ENCODE measurements around the gene C5orf58.
A peak's percentile ranks its signal among the peaks of the same experiment; 100 is the strongest.

The C5orf58 gene, protein sequence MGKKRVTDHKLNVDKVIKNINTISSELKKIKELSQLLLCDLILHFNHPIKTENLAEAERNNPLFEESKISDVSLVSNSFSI

DNA sequence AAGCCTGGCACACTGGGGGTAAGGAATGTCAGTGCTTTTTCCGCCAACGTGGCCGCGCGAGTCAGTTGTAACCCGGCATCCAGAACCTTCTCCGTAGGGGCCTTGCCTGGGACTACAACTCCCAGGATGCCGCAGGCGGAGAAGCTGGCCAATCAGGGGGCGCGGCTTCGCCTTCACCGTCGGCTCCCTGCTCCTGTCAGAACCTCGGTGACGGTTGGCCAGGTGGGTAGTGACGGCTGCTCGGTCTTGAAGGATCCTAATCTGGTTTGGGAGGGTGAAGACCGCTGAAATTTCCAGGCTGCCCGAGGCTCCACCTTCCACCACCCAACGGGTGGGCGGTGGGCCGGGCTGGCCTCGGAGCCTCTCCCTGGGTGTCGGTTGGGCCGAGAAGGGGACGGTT lies at the start of gene C5orf58:
Gene C5orf58 (plus strand): TSS at position 200 of the 400 bp plus-strand sequence. CDS start 1,992 bp downstream, outside the sequence.
- no peak for DNase-seq

DNA sequence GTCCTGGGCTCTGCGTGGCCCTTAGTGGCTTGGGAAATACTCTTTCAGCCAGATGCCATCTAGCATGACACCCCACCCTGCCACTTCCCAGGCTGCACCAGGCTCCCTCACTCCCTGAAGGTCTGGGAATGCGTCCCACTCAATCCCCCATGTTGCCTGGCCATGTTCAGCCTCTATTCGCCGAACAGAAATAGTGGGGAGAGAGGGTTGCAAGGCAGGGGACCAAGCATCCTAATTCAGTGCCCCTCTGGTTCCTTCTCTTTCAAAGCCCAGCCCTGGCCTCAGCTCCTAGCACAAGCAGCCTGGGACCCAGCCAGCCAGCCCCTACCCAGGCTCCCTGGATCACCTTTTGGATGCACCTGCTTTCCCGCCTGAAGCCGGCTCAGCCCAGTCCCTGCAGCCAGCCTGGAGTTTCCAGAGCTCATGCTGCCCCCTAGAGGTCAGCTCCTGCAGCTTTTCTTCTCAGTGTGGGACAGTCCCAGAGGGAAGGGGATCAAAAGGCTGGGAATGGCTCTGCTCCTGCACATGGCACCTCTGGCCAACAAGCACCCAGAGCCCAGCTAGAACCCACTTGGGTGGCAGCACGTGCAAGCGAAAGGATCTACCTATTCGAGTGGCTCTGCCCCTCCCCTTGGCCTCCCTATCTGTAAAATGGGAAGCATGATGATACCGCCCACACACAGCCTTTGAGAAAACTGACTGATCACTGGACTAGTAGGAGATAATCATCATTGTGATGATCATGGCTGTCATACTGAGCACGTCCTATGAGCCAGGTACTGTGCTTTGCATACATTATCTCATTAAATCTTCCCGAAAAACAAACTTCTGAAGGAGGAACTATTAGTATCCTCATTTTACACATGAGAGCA lies 48.7 kb upstream of the C5orf58 start:
- DNase-seq: peak; percentile 72

DNA sequence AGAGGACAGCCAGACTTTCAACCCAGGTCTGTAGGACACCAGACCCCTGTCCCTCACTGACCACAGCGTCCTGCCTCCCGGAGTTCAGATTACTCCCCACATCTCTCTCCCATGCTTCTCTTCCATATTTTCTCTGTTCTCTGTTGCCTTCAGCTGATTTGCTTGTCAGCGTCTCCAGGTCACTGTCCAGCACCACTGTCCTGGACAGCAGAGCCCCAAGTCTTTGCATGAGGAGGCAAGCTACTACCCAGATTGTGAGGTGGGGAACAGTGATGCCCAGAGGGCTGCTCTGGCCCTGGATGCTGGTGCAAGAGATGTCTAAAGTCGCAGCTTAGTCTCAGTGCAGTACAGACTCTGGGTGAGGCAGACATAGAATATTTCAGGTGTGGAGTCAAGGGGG lies 48.0 kb upstream of the C5orf58 start:
- no peak for DNase-seq

DNA sequence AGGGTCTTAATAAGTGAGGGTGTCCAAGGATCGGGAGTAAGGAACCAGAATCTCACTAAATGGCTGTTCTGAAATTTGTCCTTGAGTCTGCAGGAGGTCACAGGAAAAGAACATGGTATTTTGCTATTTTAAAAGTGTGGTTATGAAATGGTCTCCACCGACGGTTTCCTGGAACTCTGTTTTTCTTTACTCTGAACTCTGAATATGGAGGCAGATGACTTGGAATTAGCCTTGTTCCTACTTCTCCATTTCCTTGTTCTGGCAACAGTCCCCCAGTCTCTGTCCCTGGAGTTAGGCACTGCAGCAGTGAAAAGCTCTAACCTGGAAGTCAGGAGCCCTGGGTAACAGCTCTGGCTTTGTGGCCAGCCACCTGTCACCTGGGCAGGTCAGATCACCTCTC lies 46.6 kb upstream of the C5orf58 start:
- DNase-seq: no peak

- DNase-seq: no peak
Observed at GRCh38 chr5:170186856-170187255, 45.9 kb upstream of the C5orf58 start.

GRCh38 chr5:170190436-170191134 lies 42.2 kb upstream of the C5orf58 start:
- no peak for DNase-seq

GRCh38 chr5:170192829-170193228 lies 40.0 kb upstream of the C5orf58 start:
- DNase-seq: no peak

GRCh38 chr5:170195961-170196360 lies 36.8 kb upstream of the C5orf58 start:
- DNase-seq: no peak

GRCh38 chr5:170200876-170201275 lies 31.9 kb upstream of the C5orf58 start:
- DNase-seq: no peak

- no peak for DNase-seq
Observed at GRCh38 chr5:170201311-170201710, 31.5 kb upstream of the C5orf58 start.

DNA sequence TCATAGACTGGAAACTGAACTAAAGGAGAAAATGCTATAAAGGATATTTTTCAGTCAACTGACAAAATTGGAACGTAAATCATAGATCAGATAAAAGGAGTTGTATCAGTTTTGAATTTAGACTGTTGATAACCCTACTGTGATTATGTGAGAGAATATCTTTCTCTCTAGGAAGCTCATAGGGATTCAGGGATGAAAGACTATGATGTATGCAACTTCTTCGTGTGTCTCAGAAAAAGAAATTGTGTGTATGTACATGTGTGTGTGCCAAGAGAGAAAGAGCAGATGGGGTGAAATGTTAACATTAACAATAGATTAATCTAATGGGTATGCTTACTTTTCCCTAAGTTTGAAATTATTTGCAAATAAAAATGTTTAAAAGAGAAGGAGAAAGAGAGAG lies 30.7 kb upstream of the C5orf58 start:
- DNase-seq: no peak

DNA sequence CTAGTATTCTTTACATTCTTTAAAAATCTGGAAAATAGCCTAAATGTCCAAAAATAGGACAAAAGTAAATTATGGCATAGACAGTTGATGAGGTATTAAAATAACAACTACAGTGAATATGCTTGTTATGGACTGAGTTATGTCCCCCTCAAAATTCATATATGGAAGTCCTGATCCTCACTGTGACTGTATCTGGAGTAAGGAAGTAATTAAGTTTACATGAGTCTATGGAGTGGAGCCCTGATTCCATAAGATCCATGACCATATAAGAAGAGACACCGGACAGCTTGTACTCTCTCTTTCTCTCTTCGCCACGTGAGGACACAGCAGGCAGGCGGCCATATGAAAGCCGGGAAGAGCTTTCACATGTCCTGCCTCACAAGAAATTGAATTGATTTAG lies 28.6 kb upstream of the C5orf58 start:
- no peak for DNase-seq

DNA sequence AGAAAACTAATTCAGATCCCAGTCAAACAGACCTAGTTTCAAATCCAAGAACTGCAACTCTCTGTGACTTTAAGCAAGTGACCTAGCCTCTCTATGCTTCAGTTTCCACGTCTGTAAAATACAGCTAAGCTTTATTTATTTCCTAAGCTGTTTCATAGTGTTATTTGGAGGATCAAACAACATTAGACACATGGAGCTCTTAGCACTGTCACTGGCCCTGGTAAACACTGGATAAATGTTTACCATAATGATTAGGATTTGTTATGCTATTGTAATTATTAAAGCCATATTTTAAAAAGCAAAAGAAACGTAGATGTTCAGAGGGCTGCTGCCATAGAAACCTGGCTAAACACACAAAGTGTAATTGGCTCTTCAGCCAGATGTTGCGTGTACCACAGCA lies 26.6 kb upstream of the C5orf58 start:
- DNase-seq: no peak

DNA sequence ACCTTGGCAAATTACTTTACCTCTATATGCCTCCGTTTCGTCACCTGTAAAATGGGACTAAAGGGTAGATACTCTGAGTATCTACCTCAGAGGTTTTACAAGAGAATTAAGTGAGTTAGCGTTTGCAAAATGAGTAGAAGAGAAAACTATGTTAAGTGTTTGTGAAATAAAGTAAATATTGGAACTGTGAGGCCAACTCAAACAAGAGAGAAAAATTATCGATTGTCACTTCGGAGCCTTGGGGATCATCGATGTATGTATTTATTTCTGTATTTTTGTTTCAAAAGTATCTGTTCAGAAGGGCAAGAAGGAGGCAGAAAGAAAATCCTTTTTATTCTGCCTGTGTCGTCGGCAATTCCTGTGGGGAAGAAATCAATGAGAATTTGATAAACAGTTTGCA lies 25.8 kb upstream of the C5orf58 start:
- DNase-seq: no peak

GRCh38 chr5:170211575-170212334 lies 21.0 kb upstream of the C5orf58 start:
- no peak for DNase-seq

DNA sequence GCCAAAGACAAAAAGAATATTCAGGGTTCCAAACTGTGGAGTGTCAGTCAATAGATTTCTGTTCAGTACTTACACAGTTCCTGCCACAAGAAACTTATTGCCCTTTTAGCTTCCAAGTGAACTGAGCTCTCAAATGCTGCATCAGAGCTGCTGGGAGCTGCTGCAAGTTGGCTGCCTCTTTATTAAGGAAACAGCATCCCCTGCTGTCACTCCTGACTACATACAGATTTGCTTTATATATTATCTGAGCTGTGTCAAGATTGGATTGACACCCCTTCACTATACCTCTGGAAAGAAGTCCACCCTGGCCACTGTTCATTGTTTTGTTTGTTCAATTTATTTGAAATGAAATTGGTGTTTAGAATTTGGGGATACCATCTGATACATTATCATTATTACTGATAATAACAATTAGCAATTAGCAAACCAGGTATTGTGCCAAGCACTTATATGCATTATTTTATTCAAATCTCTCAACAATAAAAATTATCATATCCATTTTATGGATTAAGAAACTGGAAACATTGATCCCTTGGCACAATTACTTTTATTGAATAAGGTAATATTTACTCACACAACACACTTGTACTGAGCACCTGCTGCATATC lies 16.4 kb upstream of the C5orf58 start:
- no peak for DNase-seq

GRCh38 chr5:170217831-170218230 lies 15.0 kb upstream of the C5orf58 start:
- no peak for DNase-seq

GRCh38 chr5:170218726-170219125 lies 14.1 kb upstream of the C5orf58 start:
- DNase-seq: no peak

DNA sequence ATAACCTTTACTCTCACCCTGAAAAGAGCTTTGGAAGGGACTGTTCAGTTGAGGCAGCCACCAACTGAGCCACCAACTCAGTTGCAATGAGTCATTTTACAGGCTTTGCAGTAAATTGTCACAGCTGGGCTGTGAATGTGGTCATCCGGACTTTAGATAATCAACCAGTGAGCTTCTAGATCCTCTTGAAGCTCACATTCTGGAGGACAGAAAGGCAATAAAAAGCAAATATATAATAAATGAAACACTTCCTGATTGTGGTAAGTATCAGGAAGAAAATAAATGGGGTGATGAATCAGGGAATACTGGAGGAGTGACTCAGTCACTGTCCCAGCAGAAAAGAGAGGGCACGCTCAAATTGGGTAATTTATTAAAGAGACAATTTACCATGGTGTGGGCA lies 13.2 kb upstream of the C5orf58 start:
- no peak for DNase-seq

DNA sequence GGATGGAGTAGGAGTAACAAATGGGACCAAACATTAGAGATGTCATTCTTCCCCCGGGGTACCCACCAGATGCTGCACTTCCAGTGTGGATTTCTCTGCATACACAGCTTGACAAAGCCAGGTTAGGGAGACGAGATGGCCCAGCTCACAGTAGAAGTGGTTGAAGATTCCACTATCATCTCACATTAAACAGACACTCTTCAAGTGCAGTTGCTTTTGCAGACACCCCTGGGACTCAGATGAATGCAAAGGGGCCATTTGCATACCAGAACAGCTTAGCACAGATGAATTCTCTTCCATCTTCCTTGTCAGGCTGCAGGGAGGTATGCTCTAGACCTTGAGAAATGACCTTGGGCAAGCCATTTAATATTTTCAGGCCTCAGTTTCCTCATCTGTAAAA lies 12.6 kb upstream of the C5orf58 start:
- DNase-seq: no peak

- no peak for DNase-seq
Observed at GRCh38 chr5:170221327-170221741, 11.5 kb upstream of the C5orf58 start.

DNA sequence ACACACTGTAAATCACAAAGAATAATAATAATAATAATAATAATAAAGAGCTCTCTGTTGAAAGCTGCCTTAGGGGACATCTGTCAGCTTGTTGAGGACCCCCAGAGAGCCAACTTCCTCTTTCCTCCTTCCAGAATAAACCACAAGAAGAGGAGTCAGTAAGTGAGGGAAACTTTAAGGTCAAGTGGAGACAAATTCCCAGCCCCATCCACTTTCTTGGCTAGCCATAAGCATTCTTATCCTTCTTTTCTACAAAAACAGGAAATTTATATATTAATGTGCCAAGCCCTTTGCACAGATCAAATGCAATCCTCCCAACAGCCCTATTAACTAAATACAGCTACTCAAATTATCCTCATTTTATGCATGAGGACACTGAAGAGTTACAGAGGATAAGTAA lies 9.4 kb upstream of the C5orf58 start:
- no peak for DNase-seq

- no peak for DNase-seq
Observed at GRCh38 chr5:170223906-170224305, 8.9 kb upstream of the C5orf58 start.

All from activated effector memory CD4-positive, alpha-beta T cell treated with anti-CD3 and anti-CD28 coated beads, Interleukin-2, amount 50 U/mL, for 16 hours (primary cell).